ENCODE results near the gene ADGB.
A peak's percentile ranks its signal among the peaks of the same experiment; 100 is the strongest.

The ADGB gene

DNA sequence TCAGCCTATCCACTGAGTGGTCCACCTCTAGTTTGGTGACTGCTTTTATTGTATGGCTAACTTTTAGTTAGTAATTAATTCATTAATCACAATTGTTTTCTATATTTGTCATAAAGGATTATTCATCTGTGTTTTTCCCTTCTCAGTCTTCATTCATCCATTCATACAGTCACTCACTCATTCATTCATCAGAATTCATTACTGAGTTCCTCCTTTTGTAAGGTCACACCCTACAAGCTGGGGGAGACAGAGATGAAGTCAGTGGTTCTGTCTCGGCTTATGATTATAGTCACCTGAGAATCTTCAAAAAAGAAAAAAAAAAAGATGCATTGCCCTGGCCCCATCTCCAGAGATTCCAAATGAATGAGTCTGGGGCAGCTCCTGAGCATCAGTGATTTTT, 257.1 kb downstream of the ADGB start:
- no peak overlapping the region for H3K4me3 ChIP-seq (ENCODE audit: low read length)
- TF ChIP-seq, protein P1, sequence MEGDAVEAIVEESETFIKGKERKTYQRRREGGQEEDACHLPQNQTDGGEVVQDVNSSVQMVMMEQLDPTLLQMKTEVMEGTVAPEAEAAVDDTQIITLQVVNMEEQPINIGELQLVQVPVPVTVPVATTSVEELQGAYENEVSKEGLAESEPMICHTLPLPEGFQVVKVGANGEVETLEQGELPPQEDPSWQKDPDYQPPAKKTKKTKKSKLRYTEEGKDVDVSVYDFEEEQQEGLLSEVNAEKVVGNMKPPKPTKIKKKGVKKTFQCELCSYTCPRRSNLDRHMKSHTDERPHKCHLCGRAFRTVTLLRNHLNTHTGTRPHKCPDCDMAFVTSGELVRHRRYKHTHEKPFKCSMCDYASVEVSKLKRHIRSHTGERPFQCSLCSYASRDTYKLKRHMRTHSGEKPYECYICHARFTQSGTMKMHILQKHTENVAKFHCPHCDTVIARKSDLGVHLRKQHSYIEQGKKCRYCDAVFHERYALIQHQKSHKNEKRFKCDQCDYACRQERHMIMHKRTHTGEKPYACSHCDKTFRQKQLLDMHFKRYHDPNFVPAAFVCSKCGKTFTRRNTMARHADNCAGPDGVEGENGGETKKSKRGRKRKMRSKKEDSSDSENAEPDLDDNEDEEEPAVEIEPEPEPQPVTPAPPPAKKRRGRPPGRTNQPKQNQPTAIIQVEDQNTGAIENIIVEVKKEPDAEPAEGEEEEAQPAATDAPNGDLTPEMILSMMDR (IDR thresholded peaks at IDR 0.05; ENCODE audit: insufficient read depth, low read depth, low read length, missing control alignments), result no peak
- no peak for DNase-seq (ENCODE audit: low read depth)

DNA sequence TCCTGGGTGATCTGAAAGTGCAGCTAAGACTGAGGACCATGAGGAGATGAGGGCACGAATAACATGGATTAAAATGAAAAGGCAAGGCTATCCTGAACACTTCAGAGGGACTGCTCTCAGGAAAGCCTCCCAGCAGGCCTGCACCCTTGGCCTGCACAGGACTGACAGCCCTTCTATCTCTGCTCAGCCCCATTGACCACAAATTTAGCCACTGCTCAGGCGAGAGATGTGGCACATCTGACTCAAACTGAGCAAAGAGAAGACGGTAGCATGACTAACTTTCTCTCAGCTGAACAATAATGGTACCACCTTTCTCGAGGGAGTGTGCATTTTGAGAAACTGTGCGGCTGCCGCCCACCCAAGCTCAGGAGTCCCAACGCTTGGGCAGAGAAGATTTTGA, 257.5 kb downstream of the ADGB start:
- H3K4me3 ChIP-seq (ENCODE audit: low read length), result no peak overlapping the region
- no peak for DNase-seq (ENCODE audit: low read depth)
- TF ChIP-seq, protein P1 (IDR thresholded peaks at IDR 0.05; ENCODE audit: insufficient read depth, low read depth, low read length, missing control alignments), result no peak

DNA sequence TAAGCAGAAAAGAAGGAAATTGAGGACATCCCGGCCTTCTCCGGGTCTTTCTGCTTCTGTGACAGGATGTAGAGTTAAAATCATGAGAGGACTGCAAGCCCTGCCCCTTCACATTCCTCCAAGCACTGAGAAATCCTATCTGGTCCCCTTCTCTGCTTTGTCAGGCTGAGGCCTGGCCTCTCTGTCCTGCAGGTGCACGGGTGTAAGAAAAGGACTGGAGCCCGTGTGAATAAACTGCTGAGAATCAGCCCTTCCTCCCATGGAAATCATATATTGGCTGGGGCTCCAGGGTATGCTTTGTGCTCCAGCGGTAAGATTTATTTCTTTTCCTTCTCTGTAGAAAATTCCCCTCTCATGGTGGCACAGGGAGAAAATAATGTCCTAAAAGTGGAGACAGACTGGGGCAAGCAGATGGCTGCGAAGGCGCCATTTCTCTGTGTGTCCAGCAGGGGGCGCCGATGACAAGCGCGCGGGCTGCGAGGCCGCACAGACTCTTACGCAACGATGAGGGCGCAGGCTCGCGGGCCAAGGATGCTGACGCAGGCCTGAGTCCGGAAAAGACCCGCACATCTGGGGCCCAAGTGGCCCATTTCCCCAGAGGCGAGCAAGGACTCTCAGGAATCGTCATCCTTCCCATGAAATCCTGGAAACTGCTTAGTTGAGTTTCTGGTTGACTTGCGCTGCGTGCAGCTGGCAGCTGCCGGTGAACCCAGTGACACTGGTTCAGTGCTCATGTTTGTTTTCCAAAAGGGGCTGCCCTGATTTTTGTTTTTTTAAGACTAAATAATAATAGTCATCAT, 258.6 kb downstream of the ADGB start:
- H3K4me3 ChIP-seq (ENCODE audit: low read length), result peak overlapping the region; percentile 16
- TF ChIP-seq, protein P1 (IDR thresholded peaks at IDR 0.05; ENCODE audit: insufficient read depth, low read depth, low read length, missing control alignments), result peak; percentile 92
- peak; percentile 77 for DNase-seq (ENCODE audit: low read depth)

DNA sequence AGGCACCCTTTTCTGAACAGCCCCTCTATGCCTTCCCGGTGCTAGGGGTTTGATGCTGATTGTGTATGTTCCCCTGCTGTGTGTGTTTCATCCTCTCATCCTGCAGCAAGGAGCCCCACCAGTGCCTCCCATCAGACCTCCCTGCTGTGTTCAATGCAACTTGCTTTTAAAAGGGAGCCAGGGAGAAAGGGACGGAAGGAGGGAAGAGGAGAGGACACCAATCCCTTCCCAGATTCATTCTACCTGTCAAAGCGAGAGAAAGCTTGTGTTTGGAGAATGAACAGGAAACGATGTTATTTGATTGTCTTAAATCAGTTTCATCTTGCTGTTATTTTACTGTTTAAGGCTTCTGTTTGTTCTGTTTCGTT, 259.2 kb downstream of the ADGB start:
- TF ChIP-seq, protein P1 (IDR thresholded peaks at IDR 0.05; ENCODE audit: insufficient read depth, low read depth, low read length, missing control alignments), result no peak
- no peak for DNase-seq (ENCODE audit: low read depth)
- no peak overlapping the region for H3K4me3 ChIP-seq (ENCODE audit: low read length)

DNA sequence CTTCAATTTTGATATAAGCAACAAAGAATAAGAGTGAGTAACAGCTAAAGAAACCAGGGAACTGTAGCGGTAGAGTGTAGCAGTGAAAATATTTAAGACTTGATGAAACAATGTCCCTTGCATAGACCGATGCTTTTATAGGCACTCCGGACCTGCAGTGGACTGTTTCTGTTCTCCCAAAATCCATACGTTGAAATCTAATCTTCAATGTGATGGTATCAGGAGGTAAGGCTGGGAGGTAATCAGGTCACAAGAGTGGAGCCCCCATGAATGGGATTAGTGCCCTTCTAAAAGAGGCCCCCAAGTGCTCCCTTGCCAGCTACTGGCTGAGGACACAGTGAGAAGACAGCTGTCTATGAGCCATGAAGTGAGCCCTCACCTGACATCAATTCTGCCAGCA, 260.4 kb downstream of the ADGB start:
- no peak overlapping the region for H3K4me3 ChIP-seq (ENCODE audit: low read length)

DNA sequence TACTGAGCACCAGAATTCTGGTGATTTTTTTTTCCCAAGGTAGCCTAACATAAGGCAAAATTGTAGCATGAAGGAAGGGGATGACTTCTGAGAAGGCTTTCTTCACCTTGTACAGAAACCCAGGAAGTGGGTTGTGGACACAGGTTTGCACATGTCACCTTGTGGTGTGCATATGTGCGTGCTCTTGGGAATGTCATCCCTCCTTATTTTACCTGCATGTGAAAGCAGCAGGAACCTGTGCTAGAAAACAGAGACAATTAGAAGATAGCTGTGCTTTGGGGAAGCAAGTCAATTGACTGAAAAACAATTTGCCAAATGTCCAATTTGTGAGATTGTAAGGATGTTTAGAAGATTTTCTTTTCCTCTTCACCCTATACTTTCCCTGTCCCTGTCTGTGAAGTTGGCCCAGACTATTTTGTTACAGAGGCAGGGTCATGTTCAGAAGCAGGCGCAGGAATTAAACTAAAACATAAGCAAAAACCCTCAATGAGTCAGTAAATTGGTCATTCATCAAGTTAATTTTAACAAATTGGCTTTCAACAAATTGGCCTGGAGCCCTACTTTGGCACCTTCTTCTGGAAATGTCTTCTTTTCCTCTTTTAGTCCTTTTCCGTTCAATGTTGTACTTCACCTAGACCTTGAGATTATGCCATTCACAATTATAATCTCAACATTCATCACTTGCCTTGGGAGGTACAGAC, 261.2 kb downstream of the ADGB start:
- peak; percentile 15 for DNase-seq (ENCODE audit: low read depth)
- H3K4me3 ChIP-seq (ENCODE audit: low read length), result no peak overlapping the region
- TF ChIP-seq, protein P1 (IDR thresholded peaks at IDR 0.05; ENCODE audit: insufficient read depth, low read depth, low read length, missing control alignments), result no peak

More for the DNA sequence above, 260.4 kb downstream of the ADGB start:
- no peak for DNase-seq (ENCODE audit: low read depth)
- TF ChIP-seq, protein P1 (IDR thresholded peaks at IDR 0.05; ENCODE audit: insufficient read depth, low read depth, low read length, missing control alignments), result no peak

Data from epithelial cell of esophagus (primary cell).